AG20443 (cell line): ENCODE results near the gene ENOX1.
A peak's percentile ranks its signal among the peaks of the same experiment; 100 is the strongest.

ENCODE experiments used
- DNase-seq: peaks from one replicate; pipeline ENCODE4 v3.0.0; 2012; ENCODE audit warnings: low spot score, mixed read lengths

The ENOX1 gene

GRCh38 chr13:43245374-43245964, 541.3 kb downstream of the ENOX1 start:
- peak; percentile 81 for DNase-seq

GRCh38 chr13:43244481-43244880, 542.3 kb downstream of the ENOX1 start:
- DNase-seq, result no peak

GRCh38 chr13:43243711-43244110, 543.1 kb downstream of the ENOX1 start:
- DNase-seq, result no peak

- no peak for DNase-seq
Measured at GRCh38 chr13:43242040-43242439, 544.7 kb downstream of the ENOX1 start.

- DNase-seq, result no peak
Measured at GRCh38 chr13:43240278-43240677, 546.5 kb downstream of the ENOX1 start.

GRCh38 chr13:43239275-43239840, 547.4 kb downstream of the ENOX1 start:
- no peak for DNase-seq

GRCh38 chr13:43238341-43239083, 548.3 kb downstream of the ENOX1 start:
- DNase-seq, result no peak

- DNase-seq, result no peak
Measured at GRCh38 chr13:43237616-43238015, 549.2 kb downstream of the ENOX1 start.

- no peak for DNase-seq
Measured at GRCh38 chr13:43235028-43235427, 551.7 kb downstream of the ENOX1 start.

- DNase-seq, result no peak
Measured at GRCh38 chr13:43232873-43233265, 553.9 kb downstream of the ENOX1 start.

- no peak for DNase-seq
Measured at GRCh38 chr13:43232144-43232872, 554.5 kb downstream of the ENOX1 start.

- DNase-seq, result no peak
Measured at GRCh38 chr13:43230989-43231388, 555.8 kb downstream of the ENOX1 start.

- peak; percentile 55 for DNase-seq
Measured at GRCh38 chr13:43229506-43229905, 557.3 kb downstream of the ENOX1 start.

GRCh38 chr13:43227721-43228120, 559.1 kb downstream of the ENOX1 start:
- no peak for DNase-seq

GRCh38 chr13:43223216-43223615, 563.6 kb downstream of the ENOX1 start:
- no peak for DNase-seq

GRCh38 chr13:43222086-43222485, 564.7 kb downstream of the ENOX1 start:
- no peak for DNase-seq

- DNase-seq, result no peak
Measured at GRCh38 chr13:43221611-43222010, 565.2 kb downstream of the ENOX1 start.

- no peak for DNase-seq
Measured at GRCh38 chr13:43220873-43221595, 565.7 kb downstream of the ENOX1 start.

- DNase-seq, result no peak
Measured at GRCh38 chr13:43214124-43214523, 572.6 kb downstream of the ENOX1 start.

GRCh38 chr13:43206838-43207237, 579.9 kb downstream of the ENOX1 start:
- no peak for DNase-seq

- no peak for DNase-seq
Measured at GRCh38 chr13:43205416-43205815, 581.4 kb downstream of the ENOX1 start.

- DNase-seq, result no peak
Measured at GRCh38 chr13:43204591-43204990, 582.2 kb downstream of the ENOX1 start.
